HG02571 (cell line): ENCODE measurements around the gene PPP1R15B.

Experiments
- ATAC-seq: cut with Tn5 transposase; IDR thresholded peaks from one replicate; pipeline ENCODE4 v1.9.1; 2021; ENCODE audit warnings: mild to moderate bottlenecking, moderate library complexity; ENCODE audit not compliant: unreplicated experiment

Gene PPP1R15B

DNA sequence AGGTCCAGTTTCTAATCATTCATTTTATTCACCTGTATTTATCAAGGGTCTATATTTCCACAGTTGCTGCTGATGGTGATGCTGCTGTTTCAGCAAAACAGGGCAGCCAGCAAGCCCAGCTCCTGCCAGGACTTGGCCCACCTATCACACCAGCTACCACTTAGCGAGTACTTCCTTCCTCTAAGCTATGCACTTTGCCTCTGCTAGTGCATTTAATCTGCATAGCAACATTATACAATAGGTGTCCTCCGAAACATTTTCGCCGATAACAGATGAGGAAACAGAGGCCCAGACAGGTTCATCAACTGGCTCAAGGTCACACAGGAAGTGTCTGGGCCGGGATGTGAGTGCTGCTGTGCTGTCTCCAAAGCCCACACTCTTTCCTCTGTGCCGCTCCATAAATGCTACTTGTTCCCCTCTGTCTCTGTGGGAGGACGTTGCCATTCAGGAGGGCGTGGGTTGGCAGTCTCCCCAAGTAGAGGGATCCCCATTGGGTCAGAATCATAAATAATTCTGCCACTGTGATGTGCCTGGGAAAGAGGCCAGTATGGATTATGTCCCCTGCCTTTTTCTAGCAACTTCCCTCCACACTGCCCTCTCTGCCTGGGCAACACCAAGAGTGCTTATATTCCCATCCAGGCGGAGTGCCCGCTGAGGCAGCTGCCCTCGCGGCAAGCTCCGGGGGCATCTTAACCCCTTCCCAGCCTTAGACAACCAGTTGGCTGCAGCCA lies 42.5 kb downstream of the PPP1R15B start:
- ATAC-seq = no peak

DNA sequence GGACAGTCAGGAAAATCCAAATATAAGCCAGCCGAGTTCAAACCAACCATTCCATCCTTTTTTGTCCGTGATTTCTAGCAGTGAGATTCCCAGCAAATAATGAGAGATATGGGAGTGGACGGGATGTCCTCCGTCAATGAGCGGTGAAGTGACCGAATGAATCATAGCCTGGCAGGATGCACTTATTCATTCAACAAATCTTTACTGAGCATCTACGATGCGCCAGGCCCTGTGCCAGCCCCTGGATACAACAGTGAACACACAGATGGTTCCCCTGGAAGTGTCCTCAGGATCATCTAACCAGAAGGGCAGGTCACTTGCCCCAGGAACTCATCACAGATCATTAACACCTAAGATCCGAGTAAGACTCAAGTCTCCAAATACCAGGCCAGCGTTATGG lies 43.7 kb downstream of the PPP1R15B start:
- ATAC-seq = no peak

DNA sequence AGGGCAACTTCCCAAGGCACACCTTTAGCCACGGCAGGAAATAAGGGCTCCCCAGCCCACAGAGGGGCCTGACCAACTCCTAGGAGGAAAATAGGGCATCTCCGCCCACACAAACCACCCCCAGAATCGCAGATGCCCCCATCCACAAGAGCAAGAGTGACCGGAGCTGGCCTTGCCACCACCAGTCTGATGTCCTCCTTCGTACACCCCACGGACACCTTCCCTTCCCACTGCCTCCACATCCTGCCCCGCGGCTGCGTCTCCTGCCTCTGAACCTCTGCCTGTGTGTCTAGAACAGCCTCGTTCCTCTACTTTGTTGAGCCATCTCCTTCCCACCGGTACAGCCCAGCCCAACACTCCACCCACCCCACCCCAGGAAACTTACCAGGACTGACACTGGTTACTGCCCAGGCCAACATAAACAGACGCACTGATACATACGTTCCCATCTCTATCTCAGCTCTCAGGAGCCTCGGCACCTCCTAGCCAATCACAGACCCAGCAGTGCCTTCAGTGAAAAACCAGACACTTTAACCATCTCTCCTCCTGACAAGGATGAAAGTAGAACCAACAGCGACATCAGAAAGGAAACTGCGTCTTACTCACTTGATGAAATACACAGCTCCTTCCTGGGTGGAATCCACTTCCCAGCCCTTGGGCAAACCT lies 44.3 kb downstream of the PPP1R15B start:
- no peak for ATAC-seq

DNA sequence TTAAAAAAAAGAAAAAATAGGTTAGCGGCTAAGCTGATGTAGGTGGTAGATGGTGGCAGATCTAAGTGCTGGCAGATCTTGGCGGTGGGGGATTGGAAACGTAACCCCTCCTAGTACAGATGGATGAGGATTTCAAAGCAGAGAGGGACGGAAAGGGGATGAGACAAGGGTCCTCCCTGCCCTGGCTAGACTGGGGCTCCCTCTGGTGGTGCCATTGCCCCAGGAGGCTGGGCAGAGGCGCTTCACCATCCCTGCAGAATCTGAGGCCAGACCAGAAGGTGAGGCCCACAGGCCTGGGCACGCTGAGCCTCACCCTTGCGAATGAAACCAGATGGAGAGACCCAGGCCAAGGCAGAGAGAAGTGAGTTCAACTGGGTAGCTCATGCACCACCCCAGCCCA lies 44.9 kb downstream of the PPP1R15B start:
- no peak for ATAC-seq

DNA sequence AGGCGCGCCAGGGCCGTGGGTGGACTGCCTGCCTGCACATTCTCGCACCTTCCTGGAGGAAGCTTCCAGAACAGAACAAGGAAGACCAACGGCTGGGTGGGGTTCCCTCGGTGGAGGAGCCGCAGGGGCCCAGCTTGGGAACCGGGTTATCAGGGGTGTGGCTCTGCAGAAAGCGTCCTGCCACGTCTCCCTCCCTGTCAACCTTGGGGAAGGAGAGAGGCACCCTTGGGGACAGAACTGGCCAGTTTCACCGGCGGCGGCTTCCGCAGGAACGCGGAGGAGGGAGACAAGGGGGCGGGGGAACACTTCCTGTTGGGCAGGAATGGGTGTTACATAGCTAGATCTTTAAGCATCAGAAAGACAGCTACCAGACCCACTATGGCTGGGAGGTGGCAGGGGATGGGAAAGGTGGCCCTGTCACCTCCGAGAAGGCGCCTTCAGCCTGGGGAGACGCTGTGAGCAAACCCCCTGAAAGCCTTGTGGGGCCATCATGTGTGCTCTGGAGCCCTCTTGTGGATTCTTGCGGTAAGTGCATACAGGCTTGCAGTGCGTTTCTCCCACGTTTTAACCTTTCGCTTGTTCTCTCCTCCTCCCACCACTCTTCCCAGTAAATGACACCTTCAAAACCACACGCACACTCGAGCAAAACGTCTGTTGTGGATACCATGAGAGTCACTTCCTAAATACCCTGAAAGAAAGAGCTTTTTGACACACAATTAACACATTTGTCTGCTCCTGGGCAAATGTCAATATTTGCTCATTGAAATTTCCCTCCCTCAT lies 48.1 kb downstream of the PPP1R15B start:
- ATAC-seq = no peak

DNA sequence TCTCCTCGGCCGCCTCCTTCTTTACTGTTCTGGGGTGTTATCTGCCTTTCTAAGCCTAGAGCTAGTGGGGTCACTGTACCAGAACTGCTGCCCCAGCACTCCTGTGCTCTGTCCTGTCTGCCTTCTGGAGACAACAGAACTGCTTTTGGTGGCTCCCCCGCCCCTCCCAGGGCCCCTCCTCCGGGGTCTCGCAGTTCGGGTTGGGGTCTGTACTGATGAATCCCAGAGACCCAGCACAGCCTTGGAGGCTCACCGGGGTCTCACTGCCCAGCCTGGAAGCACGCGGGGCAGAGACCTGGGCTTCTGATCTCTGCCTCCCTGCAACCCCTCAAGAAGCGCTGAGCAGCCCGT lies 48.7 kb downstream of the PPP1R15B start:
- no peak for ATAC-seq

DNA sequence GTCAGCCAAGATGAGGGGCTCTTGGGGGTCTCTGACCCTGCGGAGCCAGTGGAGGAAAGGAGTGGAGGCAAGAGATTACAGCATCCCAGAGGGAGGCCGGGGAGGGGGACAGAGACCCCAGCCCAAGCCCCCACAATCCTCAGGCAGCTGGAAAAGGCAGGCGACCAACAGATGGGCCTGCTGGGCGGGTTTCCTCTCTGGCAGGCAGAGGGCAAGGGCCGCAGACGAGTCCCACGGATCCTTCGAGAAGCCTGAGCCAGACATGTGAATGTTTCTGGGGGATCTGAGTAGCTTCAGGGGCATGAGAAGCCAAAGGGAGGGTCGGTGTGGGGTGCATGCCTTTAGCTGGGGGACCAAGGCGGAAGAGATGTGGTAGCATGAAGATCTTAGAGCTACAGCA lies 49.8 kb downstream of the PPP1R15B start:
- ATAC-seq = no peak

DNA sequence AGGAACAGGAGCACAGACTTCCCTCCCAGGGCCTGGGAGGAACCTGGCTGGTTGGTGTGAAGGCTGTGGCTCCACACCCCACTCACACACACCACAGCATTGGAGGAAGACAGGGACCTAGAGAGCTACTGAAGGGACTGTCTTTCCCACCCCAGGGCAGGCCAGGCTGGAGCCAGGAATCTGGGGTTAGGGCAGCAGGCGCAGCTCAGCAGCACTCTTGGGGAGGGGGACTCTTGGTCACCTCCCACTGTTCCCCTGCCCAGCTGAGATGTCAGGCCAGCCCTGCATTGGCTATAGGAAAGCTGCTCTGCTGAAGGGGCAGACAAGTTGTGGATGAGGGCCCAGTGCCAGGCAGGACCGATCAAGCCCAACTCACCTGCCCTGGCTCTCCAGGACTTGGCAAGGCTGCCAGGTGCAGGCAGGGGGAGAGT lies 50.3 kb downstream of the PPP1R15B start:
- ATAC-seq = no peak

DNA sequence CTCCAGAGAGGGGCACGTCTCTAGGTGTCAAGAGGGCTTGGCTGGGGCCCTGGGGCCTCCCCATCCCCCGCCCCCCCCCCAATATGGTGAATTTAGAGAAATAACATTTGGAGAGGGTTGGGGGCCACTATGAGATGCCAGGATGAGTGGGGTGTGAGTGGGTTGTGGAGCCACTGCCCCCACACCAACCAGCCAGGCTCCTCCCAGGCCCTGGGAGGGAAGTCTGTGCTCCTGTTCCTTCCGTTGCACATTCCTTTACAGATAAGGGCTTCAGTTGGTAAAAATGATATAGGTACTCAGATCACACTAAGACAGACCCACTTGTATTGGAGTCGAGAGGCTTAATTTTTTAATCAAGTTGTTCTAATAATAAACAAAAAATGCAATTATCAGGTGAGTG lies 51.3 kb downstream of the PPP1R15B start:
- ATAC-seq = no peak

DNA sequence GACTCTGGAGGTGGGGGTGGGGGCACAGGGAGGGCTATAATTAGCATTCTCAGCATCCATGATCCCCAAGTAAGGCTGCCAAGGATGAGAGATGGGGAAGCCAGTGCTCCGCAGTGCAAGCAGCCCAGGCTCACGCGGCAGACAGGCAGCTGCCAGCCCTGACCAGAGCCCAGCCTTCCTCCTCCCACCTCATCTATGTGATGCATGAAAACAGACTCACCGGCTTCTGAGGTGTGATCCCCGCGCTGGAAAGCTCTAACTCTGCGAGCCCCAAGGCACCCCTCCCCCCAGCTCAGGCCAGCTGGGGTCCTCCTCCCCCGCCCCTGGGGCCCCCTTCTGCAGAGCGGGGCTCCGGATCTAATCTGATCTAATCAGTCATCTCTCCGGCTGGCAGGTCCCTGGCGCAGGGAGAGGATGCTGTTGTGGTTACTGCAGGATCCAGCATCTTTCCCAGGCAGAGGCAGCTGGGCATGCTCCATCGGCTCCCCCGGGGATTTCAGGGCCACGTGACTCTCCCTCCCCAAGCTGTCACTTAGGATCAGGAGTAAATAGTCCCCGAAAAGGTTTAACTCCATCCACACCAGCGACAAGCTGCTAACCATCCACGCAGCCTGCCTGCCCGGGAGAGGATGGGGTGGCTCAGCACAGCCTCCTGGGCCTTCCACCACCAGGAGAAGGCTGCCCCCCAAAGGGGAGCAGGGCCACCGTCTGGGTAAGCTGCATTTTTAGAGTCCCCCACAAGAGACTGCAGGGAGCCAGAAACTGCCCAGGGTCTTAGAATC lies 52.0 kb downstream of the PPP1R15B start, which contains the start of gene PLEKHA6:
TSS of gene PLEKHA6 (minus strand) at position 456 of the 782 bp plus-strand sequence. CDS start 86,202 bp downstream, outside the sequence.
- ATAC-seq = no peak

DNA sequence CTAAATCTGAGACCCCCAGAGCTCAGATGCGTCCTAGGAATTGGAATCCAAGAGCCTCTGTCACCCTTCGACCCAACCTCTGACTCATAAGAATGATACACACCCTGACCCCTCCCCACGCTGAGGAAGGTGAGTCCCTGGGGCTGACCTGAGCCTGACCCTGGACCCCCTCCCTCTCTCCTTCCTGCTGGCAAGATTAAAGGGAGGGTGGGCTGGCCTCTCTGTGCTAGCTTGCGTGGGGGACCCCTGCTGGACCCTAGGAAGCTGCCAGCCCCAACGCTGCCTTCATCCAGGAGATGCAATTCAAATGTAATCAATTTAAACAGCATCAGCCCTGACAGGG lies 52.5 kb downstream of the PPP1R15B start:
- ATAC-seq = no peak

DNA sequence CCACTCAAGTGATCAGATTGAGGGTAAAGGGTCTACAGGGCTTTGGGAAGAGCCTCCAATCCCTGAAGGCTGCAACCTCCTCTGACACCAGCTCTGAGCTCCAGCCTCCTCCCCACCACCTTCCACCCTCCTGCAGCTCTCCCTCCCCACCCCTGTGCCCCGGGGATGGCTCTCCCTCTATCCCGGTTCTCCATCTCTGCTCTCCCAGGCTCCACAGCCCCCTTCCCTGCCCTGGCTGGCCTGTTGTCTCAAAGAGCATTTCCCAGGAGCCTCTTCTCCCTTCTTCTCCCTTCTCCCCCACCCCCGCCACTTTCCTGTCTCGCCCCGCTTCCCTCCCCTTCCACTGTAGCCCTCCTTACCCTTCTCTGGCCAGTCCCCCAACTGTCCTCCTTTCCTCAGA lies 53.0 kb downstream of the PPP1R15B start:
- ATAC-seq = no peak

DNA sequence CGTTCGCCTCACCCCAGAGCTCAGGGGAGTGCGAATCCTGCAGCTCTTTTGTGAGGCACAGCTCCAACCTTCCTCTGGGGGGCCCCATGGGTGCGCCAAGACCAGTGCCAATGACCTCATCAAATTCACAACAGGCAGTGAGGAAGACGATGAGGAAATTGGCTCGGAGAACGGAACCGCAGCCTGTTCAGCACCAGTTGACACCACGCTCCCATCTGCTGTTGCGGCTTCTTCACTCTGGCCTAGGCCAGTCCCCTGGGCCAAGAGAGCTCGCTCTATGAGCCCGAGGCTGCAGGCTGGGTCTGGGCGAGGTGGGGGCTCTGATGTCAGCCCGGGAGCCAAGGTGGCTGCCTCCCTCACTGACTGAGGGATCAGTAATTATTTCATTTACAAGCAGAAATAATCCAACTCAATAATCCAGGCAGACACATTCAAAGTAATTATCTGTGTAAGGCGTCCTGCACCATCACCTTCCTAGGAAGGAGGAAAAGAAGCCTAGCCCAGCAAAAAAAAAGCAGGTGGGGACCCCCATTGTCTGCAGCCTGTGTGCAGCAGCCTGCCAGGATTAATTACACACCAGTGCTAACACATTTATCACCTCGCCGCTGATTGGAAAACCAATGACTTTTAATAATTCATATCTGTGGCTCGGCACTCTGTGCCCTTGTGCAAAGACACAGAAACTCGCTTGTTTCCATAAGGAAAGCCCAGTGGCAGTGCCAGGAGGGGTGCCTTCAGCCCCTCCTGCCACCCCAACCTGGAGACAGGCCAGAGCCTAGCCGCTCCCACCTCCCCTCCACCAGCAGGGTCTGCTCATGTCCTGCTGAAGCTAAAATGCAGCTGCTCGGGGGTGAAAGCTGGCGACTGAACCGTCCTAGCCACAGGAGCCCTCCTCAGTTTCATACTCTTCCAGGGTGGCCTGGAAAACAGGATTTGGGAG lies 53.8 kb downstream of the PPP1R15B start:
- ATAC-seq = no peak

DNA sequence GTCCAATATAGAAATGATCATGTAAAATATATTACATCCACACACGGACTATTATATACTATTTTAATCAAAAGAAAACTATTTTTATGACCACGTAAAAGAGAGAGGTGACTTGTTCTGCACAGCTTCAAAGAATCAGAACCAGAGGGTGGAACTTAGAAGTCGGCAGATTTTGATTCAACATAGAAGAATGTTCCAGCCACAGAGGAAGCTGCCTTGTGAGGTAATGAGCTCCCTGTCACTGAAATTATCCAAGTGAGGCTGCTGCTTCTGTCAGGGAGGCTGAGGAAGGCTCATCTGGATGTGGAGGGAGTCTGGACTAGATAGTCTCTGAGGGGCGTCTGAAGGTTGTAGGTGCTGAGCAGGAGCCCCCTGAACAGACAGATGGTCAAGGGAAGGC lies 54.6 kb downstream of the PPP1R15B start:
- ATAC-seq = no peak

DNA sequence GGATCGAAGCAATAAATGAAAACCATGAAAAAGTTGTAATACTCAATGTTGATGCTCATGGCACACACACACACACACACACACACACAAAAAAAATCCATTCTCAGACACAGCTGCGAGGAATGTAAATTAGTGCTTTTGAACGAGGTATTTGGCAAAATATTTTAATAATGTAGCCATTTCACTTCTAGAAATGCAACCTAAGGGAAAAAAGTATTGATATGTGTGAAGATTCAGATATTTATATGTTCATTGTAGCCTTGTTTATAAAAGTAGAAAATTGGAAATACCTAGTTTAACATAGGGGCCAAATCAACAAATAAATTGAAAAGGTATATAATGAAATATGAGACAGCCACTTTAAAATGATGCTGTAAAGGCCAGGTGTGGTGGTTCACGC lies 55.7 kb downstream of the PPP1R15B start:
- ATAC-seq = no peak

DNA sequence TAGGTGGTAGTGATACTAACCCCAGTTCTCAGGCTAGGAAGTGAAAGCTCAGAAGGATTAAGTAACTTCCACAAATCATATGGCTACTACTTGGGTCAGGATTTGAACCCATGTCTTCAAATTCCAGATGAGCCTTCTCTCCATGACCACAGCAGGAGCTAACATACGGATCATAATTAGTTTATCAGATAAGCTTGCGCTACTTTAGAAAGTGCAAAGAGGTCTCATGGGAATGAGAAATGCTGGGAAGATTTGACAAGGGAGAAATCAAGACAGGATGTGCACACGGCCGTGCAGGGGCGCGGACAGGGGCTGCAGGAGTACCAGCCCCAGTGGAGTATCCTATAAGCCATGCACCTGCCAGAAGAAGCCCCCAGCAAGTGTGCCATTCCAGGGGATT lies 57.0 kb downstream of the PPP1R15B start:
- no peak for ATAC-seq
